Endothelial cell (in vitro differentiated cells): ENCODE data around the gene TCN1. TPM values are rescaled to one million over a fixed set of nuclear protein-coding genes. Genes with fewer than 3 reads are reported as not detected.

ENCODE experiments used
- DNase-seq: peaks from one replicate; pipeline ENCODE4 v3.0.0; 2021; ENCODE audit warnings: low spot score
- H3K27ac Mint-ChIP-seq: one replicate; pipeline ENCODE4 v1.8.0; 2021; ENCODE audit warnings: mixed read lengths, inconsistent platforms; ENCODE audit not compliant: unreplicated experiment
- H3K27me3 Mint-ChIP-seq: one replicate; pipeline ENCODE4 v1.8.0; 2021; ENCODE audit warnings: mild to moderate bottlenecking, moderate library complexity, mixed read lengths, inconsistent platforms; ENCODE audit not compliant: unreplicated experiment
- H3K36me3 Mint-ChIP-seq: one replicate; pipeline ENCODE4 v1.8.0; 2021; ENCODE audit warnings: mild to moderate bottlenecking, low read depth, mixed read lengths, inconsistent platforms; ENCODE audit not compliant: unreplicated experiment
- H3K4me1 Mint-ChIP-seq: one replicate; pipeline ENCODE4 v1.8.0; 2021; ENCODE audit warnings: mild to moderate bottlenecking, mixed read lengths, inconsistent platforms; ENCODE audit not compliant: unreplicated experiment
- H3K4me3 Mint-ChIP-seq: one replicate; pipeline ENCODE4 v1.8.0; 2021; ENCODE audit warnings: mild to moderate bottlenecking, mixed read lengths, inconsistent platforms; ENCODE audit not compliant: unreplicated experiment
- H3K9me3 Mint-ChIP-seq: one replicate; pipeline ENCODE4 v1.8.0; 2021; ENCODE audit warnings: mixed read lengths, inconsistent platforms; ENCODE audit not compliant: unreplicated experiment
- CTCF ChIP-seq: fragments of 200-600 bp; sonication (generic); IDR thresholded peaks from one replicate; pipeline ENCODE4 v1.5.0; 2021; ENCODE audit warnings: antibody characterized with exemption; ENCODE audit not compliant: unreplicated experiment
- total RNA-seq: library from RNA; stranded (reverse); fragmentation: NEBNext Ultra II Directional; extraction: Animal tissue kit (Norgen Biotek cat#: 25700); gene quantifications from one replicate; pipeline ENCODE4 v1.2.1, GENCODE V29; 2021; ENCODE audit not compliant: unreplicated experiment

The TCN1 gene
- total RNA-seq, 1 donor from 2014 or later = not detected

GRCh38 chr11:59810189-59810910 is 55.9 kb downstream of the TCN1 start, which contains the start of gene MRPL16:
Gene MRPL16 (minus strand): TSS chr11:59810778. CDS start chr11:59810658, 120 bp downstream.
- Mint-ChIP-seq H3K36me3 (peaks cover 19% of the 10 kb centered on the region), H3K4me1 (peaks cover 39% of the 10 kb centered on the region), H3K9me3 (no peaks in the 10 kb centered on the region), H3K27me3 (peaks cover 10% of the 10 kb centered on the region), H3K4me3 (peak within 1 kb of the TSS; percentile 93), H3K27ac (peak within 1 kb of the TSS; percentile 78)
- DNase-seq = peak; percentile 79
- no peak for TF ChIP-seq CTCF

- no peak for TF ChIP-seq CTCF
- peak overlapping the region; percentile 27 for H3K27ac Mint-ChIP-seq
- H3K4me1 Mint-ChIP-seq = peaks cover 36% of the 10 kb centered on the region
- DNase-seq = no peak
- peaks cover 34% of the 10 kb centered on the region for H3K36me3 Mint-ChIP-seq
- peak overlapping the region; percentile 74 for H3K4me3 Mint-ChIP-seq
- H3K27me3 Mint-ChIP-seq = peaks cover 14% of the 10 kb centered on the region
- H3K9me3 Mint-ChIP-seq = no peaks in the 10 kb centered on the region
Observed at GRCh38 chr11:59807047-59807610, 59.2 kb downstream of the TCN1 start.

- Mint-ChIP-seq H3K36me3 (peaks cover 50% of the 10 kb centered on the region), H3K4me3 (no peak overlapping the region), H3K27me3 (peaks cover 14% of the 10 kb centered on the region), H3K4me1 (peaks cover 39% of the 10 kb centered on the region), H3K9me3 (no peaks in the 10 kb centered on the region), H3K27ac (no peak overlapping the region)
- TF ChIP-seq CTCF = no peak
- DNase-seq = no peak
Observed at GRCh38 chr11:59804061-59804460, 62.2 kb downstream of the TCN1 start.

Other genes starting within 250 kb of the TCN1 start
- 36.1 TPM for gene PATL1, start 197.4 kb downstream of the TCN1 start, total RNA-seq
- not detected for gene OR10V1, start 152.6 kb downstream of the TCN1 start, total RNA-seq
- 140 TPM for gene STX3, start 111.1 kb downstream of the TCN1 start, total RNA-seq
- 47.2 TPM for gene MRPL16, start 55.7 kb downstream of the TCN1 start, total RNA-seq
- gene CBLIF, start 21.0 kb downstream of the TCN1 start, total RNA-seq = not detected
- 0.54 TPM for gene OOSP3, start 12.3 kb upstream of the TCN1 start, total RNA-seq
- 0.38 TPM for gene OOSP1, start 71.9 kb upstream of the TCN1 start, total RNA-seq
- gene OOSP4A, start 97.5 kb upstream of the TCN1 start, total RNA-seq = not detected
- not detected for gene OOSP4B, start 150.7 kb upstream of the TCN1 start, total RNA-seq
- not detected for gene OOSP2, start 173.9 kb upstream of the TCN1 start, total RNA-seq
- gene MS4A3, start 190.2 kb upstream of the TCN1 start, total RNA-seq = 1.4 TPM
- 0.10 TPM for gene MS4A2, start 222.2 kb upstream of the TCN1 start, total RNA-seq